Retinal pigment epithelial cell (primary cell): ENCODE results near the gene FLT3.

Experiments
- DNase-seq: peaks from one replicate; pipeline ENCODE4 v3.0.0-alpha.2; 2010; ENCODE audit warnings: low read depth
- H3K4me3 ChIP-seq: 2 replicates; pipeline ENCODE4 v1.5.1; 2011; ENCODE audit warnings: mild to moderate bottlenecking, low read length, control low read depth, moderate library complexity
- CTCF ChIP-seq: conservative IDR thresholded peaks from 2 replicates; pipeline ENCODE4 v1.5.1; 2011; ENCODE audit warnings: low read depth, low read length, control low read depth, inconsistent platforms

Gene FLT3

GRCh38 chr13:27971776-27972477 lies 128.4 kb downstream of the FLT3 start:
- TF ChIP-seq CTCF: no peak
- H3K4me3 ChIP-seq: no peak overlapping the region
- DNase-seq: no peak

GRCh38 chr13:27971236-27971645 lies 129.1 kb downstream of the FLT3 start:
- TF ChIP-seq CTCF: no peak
- DNase-seq: no peak
- no peak overlapping the region for H3K4me3 ChIP-seq

- TF ChIP-seq CTCF: no peak
- H3K4me3 ChIP-seq: no peak overlapping the region
- no peak for DNase-seq
Observed at GRCh38 chr13:27970382-27971235, 129.8 kb downstream of the FLT3 start.

- TF ChIP-seq CTCF: no peak
- no peak overlapping the region for H3K4me3 ChIP-seq
- DNase-seq: no peak
Observed at GRCh38 chr13:27969866-27970229, 130.5 kb downstream of the FLT3 start.

GRCh38 chr13:27969082-27969865 lies 131.1 kb downstream of the FLT3 start, which contains the start of gene CDX2:
Gene CDX2 (minus strand): TSS chr13:27969315. CDS start chr13:27969006, 309 bp downstream.
- DNase-seq: no peak
- no peak for TF ChIP-seq CTCF
- no peak within 1 kb of the TSS for H3K4me3 ChIP-seq

GRCh38 chr13:27968316-27969081 lies 131.9 kb downstream of the FLT3 start:
- no peak for TF ChIP-seq CTCF
- no peak for DNase-seq
- H3K4me3 ChIP-seq: no peak overlapping the region
